NCI-H526 treated with DMSO at 0.1 percent for 48 hours (cell line): ENCODE data around the gene BCOR.

ENCODE experiments used
- DNase-seq: peaks from one replicate; lab custom pipeline; 2025; lab: John Stamatoyannopoulos, UW

Gene BCOR

DNA sequence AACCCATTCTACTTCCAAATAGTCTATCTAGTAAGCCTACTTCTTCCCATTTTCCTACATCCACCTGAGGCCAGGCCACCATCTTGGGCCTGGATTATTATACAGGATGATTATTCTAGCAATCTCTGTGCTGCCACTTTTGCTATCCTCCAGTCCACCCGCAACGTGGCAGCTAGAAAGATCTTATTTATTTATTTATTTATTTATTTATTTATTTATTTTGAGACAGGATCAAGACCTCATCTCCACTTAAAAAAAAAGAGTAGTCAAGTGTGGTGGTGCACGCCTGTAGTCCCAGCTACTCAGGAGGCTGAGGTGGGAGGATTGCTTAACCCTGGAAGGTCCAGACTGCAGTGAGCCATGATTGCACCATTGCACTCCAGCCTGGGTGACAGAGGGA lies 15.2 kb upstream of the BCOR start:
- no peak for DNase-seq

DNA sequence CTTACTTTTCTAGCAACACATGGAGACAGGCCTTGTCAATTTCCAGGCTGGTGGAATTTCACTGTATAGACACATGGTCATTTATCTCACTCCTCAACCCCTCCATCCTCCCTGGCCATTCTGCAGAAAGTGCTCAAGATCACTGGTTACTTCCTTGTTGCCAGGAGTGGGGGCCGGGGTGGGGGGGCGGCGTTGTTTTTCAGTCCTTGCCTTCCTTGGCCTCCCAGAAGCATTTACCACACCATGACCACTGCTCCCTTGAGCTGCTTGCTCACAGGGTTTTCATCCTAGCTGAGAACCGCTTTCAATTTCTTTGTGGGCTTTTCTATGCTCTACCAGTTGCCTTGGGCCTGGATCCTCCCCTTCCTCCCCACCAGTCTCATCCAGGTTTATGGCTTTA lies 14.1 kb upstream of the BCOR start:
- no peak for DNase-seq

DNA sequence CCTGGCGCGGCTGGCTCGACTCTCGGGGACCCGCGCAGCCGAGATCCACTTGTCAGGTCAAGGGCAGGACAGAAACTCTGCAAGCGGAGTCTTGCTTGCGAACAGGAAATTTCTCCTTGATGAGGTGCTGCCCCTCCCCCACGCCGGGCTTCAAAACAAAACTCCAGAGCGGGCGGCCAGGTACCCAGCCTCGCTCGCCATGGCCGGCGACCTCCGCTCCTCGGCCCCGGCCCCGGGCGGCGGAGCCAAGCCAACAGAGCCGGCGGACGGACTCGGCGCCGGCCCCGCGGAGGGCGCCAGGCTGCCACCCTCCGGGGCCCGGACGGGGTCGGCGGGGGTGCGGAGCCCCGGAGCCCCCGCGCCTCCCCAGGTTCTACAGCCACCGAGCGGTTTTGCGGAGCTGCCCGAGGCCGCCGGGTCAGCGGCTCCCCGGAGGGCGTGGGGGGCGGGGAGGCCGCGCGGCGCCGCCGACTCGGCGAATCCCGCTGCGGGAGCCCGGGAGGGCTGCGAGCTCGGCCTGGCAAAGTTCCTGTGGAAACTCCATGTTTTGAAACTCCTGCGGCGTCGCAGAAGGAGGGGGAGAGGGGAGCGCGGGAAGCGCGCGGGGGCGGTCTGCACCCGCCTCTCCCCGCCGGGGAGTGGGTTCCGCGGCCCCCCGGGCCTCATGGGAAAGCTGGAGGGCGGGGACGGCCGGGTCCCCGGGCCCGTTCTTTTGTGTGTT lies 11.7 kb upstream of the BCOR start:
- no peak for DNase-seq

DNA sequence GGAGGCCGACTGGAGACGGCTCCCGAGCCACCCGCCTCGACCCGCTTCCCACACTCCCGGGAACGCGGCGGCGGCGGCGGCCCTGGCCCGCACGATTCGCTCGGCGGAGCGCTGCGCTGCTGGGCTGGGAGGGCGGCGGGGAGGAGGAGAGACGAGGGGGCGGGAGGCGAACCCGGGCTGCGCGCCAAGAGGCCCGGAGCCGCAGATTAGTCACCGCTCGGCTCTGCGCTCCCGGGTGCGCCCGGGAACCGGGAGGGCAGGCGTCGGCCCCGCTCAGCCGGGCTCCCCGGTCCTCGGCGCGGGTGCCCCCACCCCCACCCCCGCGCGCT lies 11.2 kb upstream of the BCOR start:
- DNase-seq, result no peak

DNA sequence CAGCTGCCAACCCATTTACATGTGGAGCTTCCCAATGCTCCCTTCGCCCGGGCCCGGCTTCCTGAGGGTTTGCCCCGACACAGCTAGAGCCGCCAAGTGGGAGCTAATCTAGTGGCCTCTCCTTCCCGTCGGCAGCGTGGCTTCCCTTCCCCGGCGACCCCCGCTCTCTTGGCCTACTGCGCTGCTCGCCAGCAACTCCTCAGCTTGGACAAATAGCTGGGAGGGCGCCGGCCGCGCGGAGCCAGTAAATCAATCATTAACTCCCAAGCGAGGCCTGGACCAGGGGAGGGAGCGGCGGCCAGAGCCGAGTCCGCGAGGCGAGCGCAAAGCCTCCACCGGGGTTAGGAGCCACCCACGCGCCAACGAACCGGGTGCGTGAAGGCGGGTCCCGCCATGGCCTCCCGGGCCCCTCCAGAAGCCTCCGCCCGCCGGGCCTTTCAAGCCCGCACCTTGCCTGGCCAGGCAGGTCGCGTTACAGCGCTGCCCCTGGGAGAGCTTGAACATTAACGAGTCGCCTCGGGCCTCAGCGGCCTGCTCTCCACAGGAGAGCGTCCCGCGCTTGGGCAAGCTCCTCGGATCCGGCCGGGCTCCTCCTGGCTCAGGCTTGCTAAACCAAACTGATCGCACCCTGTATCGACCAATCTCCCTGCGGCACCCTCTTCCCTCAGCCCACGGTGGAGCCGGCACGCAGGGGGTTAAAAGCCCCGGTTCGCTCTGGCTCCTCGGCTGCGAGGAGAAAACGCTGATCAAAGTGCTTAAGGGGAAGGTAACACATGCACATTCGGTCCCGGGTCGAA lies 10.6 kb upstream of the BCOR start:
- DNase-seq, result no peak

DNA sequence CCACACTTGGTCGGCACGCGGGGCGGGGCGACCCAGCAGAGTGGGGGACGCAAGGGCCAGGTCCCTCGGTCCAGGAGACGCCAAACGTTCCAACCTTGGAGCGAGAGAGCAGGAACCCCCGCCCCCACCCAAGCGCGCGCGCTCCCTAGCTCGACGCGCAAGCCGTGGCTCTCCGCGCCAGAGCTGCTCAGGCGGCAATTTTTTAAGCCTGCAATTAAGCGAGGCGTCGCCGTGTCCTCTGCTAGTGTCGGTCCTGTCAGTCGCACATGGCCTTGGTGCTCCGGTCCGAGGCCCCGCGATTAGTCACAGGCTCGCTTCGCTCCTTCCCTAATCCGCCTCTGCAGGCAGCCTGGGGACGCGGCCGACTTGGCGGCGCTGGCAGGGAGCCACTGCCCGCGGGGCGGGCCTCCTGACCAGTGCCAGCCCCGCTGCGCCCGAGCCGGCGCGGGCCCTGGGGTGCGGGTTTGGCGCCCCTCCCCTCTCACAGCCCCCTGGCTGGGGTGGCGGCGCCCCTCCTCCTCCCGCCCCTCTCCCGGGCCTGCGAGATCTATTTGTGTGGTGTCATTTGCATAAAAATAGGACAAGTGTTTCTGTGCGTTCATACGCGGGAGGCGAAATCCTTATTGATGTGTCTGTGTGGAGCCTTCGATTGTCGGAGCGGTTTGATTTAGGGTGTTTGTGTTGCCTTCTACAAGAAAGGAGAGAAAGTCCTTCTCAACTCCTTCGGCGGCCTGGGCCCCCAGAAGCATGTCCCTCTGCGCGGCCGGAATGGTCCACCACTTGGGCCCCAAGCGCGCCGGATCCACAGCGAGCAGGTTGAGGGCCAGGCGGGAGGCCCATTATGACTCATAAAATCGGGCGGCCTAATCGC lies 9.8 kb upstream of the BCOR start:
- DNase-seq, result no peak

DNA sequence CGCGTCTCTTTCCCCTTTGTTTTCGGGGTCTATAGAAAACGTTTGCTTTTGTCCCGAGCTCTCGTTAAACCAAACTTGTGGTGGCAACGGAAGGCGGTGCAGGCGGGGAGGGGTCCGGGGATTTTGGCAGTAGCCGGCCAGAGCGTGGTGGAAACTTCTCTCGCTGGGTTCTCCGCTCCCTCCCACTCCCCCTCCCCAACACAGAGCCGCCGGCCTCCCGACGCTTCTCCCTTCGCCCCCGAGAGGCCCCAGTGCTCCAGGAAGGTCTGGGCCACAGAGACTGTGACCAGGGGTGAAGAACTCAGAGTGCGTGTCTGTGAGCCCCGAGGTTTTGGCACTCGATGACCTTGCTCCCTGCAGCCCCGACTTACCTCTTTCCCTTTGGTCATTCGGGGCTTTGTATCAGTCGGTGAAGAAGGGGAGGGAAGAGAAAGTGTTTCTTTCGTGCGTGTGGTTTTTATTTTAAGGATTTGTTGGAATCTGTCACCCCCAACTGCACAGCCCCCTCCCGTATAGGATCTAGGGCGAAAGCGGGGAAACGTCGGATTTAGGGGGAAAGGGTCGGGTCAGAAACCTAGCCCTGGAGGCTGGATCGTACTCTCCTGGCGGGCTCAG lies 9.0 kb upstream of the BCOR start:
- no peak for DNase-seq

DNA sequence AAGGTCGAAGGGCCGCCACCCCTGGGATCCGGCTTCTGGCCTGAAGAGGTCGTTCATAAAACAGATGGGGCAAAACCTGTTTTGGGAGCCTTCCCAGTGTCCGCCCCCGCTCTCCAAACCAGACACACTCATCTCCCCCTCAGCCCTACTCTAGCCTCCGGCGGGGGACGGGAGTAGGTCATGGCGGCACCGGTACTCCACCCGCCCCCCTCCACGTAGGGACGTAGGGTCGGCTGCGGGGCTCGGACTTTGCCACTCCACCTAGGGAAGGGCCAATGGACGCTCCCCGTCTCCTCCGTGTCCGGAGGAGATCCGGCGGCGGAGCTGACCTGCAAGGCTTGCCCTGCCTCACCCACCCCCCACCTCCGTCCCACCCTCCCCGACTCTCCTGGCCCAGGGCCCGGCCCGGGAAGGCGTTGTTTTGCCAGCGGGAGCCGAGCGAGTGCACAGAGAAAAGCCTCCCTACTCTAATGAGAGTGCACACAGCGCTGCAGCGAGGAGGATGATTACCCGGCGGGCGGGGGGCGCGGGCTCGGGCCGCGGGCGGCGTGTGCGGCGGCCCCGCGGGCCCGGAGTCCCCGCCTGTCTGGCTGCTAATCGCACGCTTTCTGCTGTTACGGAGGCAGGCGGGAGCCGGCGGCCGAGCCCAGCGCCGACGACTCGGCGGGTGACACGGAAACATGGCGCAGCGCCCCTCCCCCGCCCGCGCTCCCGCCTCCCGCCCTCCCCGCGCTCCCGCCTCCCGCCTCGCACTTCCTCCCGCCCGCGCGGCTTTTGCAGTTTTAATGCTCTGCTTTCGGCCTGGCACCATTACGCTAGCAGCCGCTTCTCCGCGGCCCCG lies 8.3 kb upstream of the BCOR start:
- no peak for DNase-seq

DNA sequence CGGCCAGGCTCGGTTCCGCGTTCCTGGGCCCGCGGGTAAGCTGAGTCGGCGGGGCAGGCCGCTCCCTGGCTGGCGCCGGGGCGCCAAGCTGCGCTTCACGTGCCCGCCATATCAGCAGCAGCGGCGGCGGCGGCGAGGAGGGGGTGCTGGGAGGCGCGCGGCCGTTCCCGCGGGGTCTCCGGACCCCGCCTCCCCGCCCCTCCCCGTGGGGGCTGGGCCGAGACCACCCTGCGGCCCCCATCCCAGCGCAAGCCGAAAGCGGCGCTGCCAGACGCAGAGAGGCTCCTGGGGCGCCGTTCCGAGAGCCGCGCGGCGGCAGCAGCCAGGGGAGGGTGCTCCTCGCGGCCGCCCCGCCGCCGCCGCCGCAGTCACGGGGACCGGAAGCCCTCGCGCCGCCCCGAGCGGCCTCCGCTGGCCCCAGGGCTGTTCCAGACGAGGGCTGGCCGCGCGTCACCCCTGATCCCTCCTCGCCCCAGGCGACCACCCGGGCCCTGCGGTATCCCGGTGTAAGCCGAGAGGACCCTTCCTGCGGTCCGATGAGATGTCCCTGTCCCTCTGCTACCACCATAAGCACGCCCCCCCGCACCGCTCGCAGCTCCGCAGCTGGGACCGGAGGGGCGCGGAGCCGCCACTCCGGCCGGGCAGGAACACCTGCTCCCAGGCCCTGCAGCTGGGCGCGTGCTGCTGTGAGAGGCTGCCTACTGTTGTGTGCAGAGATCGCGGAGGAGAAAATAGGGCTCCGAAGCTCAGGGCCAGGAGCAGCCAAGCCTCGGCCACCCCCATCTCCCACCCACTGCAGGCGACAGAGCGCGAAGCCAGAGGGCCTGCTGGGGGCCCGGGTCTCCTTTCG lies 7.5 kb upstream of the BCOR start:
- DNase-seq, result no peak

DNA sequence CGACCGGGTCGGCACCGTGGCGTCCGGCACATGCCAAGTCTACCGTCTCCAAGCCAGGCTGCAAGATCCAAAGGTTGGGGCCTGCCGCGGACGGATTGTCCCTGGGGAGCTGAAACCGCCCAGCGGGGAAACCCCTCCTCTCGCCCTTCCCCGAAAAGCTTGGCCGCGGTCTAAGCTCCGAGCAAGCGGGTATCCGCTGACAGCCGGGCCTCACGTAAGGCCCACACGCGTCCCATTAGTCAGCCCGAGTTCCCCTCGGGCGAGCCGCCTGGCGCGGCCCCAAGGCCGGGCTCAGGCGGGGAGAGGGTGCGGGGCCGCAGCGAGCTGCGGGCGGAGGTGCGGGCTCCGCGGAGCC lies 6.8 kb upstream of the BCOR start:
- no peak for DNase-seq

DNA sequence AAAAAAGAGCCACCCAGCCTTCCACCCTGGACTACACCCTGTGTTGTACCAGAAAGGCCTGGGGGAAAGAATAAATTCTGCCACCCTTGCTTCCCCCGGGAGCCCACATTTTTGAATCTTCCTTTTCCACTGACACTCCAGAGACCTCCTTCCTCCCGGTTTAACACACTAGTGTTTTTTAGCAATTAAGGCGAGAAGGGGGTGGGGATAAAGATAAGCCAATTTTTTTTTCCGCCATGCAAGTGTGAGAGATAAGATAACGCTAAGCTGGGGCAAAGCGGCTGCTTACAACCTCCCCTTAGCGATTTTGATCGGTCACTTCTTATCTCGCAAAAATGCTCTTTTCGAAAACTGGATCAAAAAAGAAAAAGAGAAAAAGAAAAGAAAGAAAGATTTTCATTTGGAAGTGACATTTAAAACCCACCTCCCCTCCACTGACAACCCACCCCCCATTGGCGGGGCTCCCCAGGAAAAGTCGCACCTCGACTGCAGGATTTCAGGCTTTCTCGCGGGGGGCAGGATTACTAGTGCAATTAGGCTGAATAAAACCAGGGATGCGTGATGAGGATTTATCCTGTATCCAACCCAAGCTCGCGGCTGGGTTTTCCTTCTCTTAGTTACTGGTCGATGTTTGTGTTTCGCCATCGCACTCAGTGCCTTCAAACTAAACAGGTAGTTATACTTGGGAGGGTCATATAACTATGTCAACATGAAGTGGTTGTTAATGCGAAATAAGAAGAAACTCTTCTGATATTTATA lies 6.0 kb upstream of the BCOR start:
- no peak for DNase-seq

DNA sequence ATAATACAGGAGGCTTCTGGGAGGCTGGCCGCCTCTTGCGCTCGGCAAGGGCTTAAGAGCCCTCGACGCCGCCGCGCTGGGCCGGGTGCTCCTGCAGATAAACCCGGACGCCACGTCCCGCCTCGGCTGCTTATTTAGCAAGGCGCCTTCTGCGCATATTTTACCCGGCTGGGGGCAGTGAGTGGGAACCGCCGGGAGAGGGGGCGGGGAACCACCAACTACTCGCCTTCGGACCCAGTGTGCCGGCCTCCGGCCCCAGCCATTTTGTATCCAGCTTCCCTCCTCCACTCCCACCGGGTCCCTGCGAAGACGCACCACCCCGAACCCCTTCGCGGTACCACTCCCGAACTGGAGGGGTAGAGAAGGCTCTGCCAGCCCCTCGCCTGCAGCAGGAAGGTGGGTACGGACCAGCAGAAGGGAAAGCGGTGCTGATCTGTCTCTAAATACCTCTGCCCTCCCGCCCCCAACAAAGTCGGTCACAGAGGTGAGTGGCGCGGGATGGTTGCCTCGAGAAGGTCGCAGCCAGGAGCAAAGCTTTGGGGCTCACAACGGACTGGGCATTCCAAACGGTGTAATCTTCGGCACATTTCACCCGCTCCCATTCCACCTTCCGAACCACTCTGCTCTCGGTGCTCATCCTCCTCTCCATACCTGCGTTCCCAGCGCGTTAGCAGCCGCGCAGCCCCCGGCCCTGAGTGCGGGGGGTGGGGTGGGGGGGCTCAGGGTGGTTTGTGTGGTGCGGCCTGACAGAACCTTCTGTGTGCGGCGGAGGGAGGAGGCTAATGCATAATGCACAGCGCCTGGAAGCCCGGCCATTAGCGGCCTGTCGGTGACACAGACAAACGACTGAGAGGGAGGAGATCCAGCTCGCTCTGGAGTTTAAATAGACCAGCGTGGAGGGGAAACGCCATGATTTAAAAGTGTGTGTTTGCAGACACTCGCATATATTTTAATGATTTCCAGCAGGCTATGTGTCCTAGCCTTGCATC lies 4.9 kb upstream of the BCOR start:
- DNase-seq, result no peak

DNA sequence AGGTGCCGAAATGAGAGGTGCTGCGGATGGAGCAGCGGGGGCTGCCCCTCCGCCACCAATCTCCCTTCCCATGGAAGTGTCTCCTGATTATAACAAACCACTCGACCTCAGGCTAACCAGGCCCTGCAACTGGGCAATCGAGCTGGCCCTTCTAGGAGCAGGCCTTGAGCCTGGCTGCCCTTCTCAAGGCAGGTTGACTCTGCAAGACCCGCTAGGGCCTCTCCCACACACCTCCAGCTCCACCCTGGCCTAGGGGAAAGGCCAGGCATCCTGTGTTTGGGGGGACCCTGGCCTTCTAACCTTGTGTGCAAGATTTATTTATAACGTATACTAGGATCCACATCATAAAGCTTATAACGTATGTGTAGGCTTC lies 3.7 kb upstream of the BCOR start:
- no peak for DNase-seq

DNA sequence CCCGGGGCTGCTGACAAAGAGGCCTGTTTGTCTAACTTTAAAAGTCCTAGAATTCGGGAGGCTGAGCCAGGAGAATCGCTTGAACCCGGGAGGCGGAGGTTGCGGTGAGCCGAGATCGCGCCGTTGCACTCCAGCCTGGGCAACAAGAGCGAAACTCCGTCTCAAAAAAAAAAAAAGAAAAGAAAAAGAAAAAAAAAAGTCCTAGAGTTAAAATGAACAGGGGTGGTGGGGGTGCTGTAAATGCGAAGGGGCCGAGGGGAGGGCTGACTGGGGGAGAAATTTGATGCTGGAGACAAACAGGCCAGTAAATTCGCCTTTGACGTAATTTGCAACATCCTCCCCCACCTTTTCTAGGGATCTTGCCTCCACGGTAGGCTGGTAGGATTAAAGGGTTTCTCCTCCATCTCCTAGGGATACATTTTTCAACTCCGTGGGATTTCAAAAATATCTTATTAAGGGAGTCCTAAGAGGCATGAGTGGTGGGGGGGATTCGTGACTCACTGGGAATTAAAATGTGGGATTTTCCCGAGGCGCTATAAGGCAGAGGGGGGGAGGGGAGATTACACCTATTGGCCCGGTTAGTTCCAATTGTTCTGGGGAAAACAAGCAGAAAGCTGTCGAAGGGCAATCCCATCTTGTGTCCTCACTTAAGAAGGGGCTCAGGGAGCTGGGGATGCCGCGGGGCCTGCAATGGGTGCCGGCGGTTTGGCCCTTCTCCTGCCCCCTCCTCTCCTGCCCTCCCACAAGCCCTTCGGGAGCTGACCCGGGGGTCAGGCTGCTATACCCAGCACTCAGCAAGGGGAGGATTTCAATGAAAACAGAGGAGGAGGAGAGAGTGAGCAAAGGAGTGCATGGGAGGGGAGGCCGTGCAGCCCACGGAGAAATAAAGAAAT lies 3.0 kb upstream of the BCOR start:
- no peak for DNase-seq

DNA sequence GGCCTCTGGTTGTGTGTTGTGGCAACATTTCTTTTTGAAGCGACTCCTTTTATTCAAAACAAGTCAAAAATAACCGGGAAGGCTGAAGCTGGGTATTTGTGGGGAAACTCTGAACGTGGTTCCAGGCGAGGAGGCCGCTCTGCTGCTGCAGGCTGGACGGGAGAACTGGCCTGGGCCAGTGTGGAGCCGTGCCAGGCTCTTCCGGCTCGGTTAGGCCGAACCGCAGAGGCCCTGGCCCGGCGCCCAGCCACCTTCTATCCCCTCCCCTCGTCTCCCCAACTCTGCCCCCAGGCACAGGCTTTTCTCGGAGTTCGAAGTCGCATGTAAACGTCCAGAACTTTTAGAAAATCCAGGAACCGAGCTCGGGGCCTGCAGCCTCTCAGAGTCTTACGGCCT lies 2.4 kb upstream of the BCOR start:
- no peak for DNase-seq

DNA sequence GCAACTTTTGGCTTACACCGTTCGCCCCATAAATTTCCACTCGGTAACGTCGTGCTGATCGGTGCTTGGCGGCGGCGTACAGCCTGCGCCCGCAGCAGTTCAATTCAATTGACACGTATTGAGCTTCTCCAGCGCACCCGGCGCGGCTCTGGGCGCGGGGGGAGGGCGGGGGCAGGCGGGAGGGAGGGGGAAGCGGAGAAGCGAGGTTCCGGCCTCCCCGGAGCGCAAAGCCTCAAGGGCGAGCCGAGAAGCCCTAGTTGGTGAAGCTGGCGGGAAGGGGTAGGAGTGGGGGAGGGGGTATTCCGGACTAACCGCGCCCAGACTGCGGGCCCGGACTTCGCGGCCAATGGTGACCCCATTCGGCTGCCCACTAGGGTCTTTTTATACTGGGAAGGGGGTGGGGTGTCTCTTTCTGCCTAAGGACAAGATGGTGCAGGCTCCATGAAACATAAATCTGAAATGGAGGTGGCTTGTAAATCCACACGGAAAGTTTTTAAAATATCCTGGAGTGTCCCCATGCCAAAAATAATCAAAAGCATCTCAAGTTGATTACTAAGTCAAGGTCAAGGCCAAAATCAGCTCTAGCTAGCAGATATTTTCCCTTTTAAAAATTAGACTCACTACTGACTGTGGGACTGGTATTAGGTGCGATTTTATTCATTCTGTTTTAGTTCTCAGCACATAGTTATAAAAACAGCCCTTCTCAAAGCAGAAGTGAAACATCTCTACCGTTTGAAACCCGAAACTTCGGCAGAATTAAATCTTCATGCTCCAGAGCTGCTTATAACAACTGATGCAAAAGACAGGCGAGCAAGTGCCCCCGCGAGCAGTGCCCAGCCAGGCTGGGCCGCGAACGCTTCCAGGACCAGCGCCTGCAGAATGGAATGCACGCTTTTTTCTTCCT lies 1.5 kb upstream of the BCOR start:
- no peak for DNase-seq
